Activated CD4-positive, alpha-beta T cell treated with anti-CD3 and anti-CD28 coated beads, Interleukin-2, amount 10 ng/mL, durations not matched to agents 7 days and 5 days (primary cell): Measurements from ENCODE around the gene XAGE5. TPM values are rescaled to one million over a fixed set of nuclear protein-coding genes. Genes with fewer than 3 reads are reported as not detected.

Experiments used
- CTCF ChIA-PET: fragments of 350-600 bp; sonication (Branson Sonifier 250); formaldehyde crosslinking; loops from one replicate; lab custom pipeline; 2021; ENCODE audit warnings: antibody characterized with exemption; lab: Charles Lee
- POLR2A ChIA-PET: fragments of 350-600 bp; sonication (Branson Sonifier 250); formaldehyde crosslinking; loops from one replicate; lab custom pipeline; 2021; ENCODE audit warnings: antibody characterized with exemption; lab: Charles Lee
- DNase-seq: peaks from one replicate; pipeline ENCODE4 v3.0.0-alpha.2; 2020
- H3K27ac Mint-ChIP-seq: one replicate; pipeline ENCODE4 v1.8.0; 2021; ENCODE audit warnings: mild to moderate bottlenecking, moderate library complexity, mixed read lengths
- H3K27me3 Mint-ChIP-seq: one replicate; pipeline ENCODE4 v1.8.0; 2021; ENCODE audit warnings: mixed read lengths
- H3K36me3 Mint-ChIP-seq: one replicate; pipeline ENCODE4 v1.8.0; 2021; ENCODE audit warnings: low read depth, mixed read lengths
- H3K4me1 Mint-ChIP-seq: one replicate; pipeline ENCODE4 v1.8.0; 2021; ENCODE audit warnings: mixed read lengths
- H3K4me3 Mint-ChIP-seq: one replicate; pipeline ENCODE4 v1.8.0; 2021; ENCODE audit warnings: mild to moderate bottlenecking, moderate library complexity, mixed read lengths
- H3K9me3 Mint-ChIP-seq: one replicate; pipeline ENCODE4 v1.8.0; 2021; ENCODE audit warnings: mixed read lengths
- total RNA-seq, 2 experiments: library from RNA; stranded (reverse); gene quantifications; one replicate each; pipeline ENCODE4 v1.2.3, GENCODE V29; 2021

Gene XAGE5
- total RNA-seq, 2 experiments from 2014 or later: not detected

DNA sequence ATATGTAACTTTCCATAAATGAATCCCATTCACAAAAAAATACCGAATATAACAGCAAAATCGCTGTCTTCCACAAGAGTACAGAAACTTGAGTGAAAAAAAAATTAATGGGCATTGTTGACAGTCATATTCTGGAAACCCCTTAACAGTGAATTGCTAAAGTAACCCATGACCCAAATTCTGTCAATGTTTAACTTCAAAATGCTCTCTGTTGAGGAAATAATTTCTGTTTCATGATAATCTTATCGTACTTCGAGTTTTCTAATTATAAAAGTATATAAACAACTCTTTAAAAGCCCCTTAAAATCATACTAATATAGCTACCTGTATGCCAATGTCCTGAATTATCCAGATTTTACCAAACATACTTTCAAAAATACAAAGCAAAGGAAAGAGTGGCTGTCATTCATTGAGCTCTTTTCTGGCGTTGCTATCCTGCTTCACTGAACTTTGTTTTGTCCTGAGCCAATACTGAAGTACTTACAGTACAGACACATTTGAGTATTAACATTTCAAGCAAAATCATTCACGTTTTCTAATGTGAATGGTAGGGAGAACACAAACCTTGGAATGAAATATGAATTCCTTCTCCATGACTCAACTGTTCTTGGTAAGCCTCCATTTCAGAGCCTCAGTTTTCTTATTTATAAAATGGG lies 54.4 kb downstream of the XAGE5 start:
- Mint-ChIP-seq H3K4me3 (no peak overlapping the region), H3K4me1 (no peaks in the 10 kb centered on the region), H3K27me3 (peaks cover 6% of the 10 kb centered on the region), H3K36me3 (no peaks in the 10 kb centered on the region), H3K9me3 (no peaks in the 10 kb centered on the region), H3K27ac (no peak overlapping the region)
- CTCF ChIA-PET: interaction anchor here (0.8 kb wide), 1 partner anchor 10 kb away, joined by 3 read pairs; no protein-coding TSS in a partner anchor
- POLR2A ChIA-PET: no interaction called here
- DNase-seq: no peak

Other genes starting within 250 kb of the XAGE5 start
- gene SSX7, start 156.4 kb upstream of the XAGE5 start, total RNA-seq: not detected
- not detected for gene SSX2, start 104.1 kb upstream of the XAGE5 start, total RNA-seq
- not detected for gene SSX2B, start 60.0 kb upstream of the XAGE5 start, total RNA-seq
- not detected for gene SPANXN5, start 13.9 kb upstream of the XAGE5 start, total RNA-seq
- gene XAGE3, start 56.8 kb downstream of the XAGE5 start, total RNA-seq: not detected
- 10 to 100 TPM; 12.9 to 15.7 TPM for gene FAM156B, start 86.0 kb downstream of the XAGE5 start, total RNA-seq
- gene FAM156A, start 147.2 kb downstream of the XAGE5 start, total RNA-seq: 10 to 100 TPM; 23.5 to 25.7 TPM
- not detected for gene GPR173, start 237.5 kb downstream of the XAGE5 start, total RNA-seq